WTC11 (cell line): Measurements from ENCODE around the gene GOLGA6L10. TPM values are rescaled to one million over a fixed set of nuclear protein-coding genes. Genes with fewer than 3 reads are reported as not detected.
A peak's percentile ranks its signal among the peaks of the same experiment; 100 is the strongest.
"Not testable (repeated sequence)": the region's sequence is repeated elsewhere in the genome, so short reads cannot be mapped to it uniquely, and the experiment has no call there.

Experiments used
- ATAC-seq: fragments of 200-7000 bp; cut with Tn5 transposase; 2 replicates; pipeline ENCODE4 v1.10.0; 2021; ENCODE audit warnings: mild to moderate bottlenecking, moderate library complexity
- CTCF ChIA-PET: fragments of 300-600 bp; sonication (Branson Sonifier 250); formaldehyde crosslinking; loops from one replicate; lab custom pipeline; 2021; ENCODE audit warnings: antibody characterized with exemption; lab: Charles Lee
- POLR2A ChIA-PET: fragments of 350-600 bp; sonication (Branson Sonifier 250); formaldehyde crosslinking; loops from one replicate; lab custom pipeline; 2021; ENCODE audit warnings: antibody characterized with exemption; lab: Charles Lee
- DNase-seq: peaks from one replicate; pipeline ENCODE4 v3.0.0; 2021; ENCODE audit warnings: low spot score
- H3K27ac Mint-ChIP-seq: 2 replicates; pipeline ENCODE4 v1.8.0; 2021; ENCODE audit warnings: mixed read lengths
- H3K27me3 Mint-ChIP-seq: 2 replicates; pipeline ENCODE4 v1.8.0; 2021; ENCODE audit warnings: low read depth, mild to moderate bottlenecking, moderate library complexity, mixed read lengths
- H3K36me3 Mint-ChIP-seq: 2 replicates; pipeline ENCODE4 v1.8.0; 2021; ENCODE audit warnings: mixed read lengths
- H3K4me1 Mint-ChIP-seq: 2 replicates; pipeline ENCODE4 v1.8.0; 2022; ENCODE audit warnings: mixed read lengths
- H3K4me3 Mint-ChIP-seq: 2 replicates; pipeline ENCODE4 v1.8.0; 2021; ENCODE audit warnings: mild to moderate bottlenecking, moderate library complexity, mixed read lengths
- H3K9me3 Mint-ChIP-seq: 2 replicates; pipeline ENCODE4 v1.8.0; 2021; ENCODE audit warnings: mixed read lengths
- JAZF1 ChIP-seq: fragments of 250-450 bp; sonication (Bioruptor Pico); IDR thresholded peaks from 2 replicates; pipeline ENCODE4 v1.9.0; 2021; ENCODE audit warnings: moderate library complexity, mild to moderate bottlenecking, inconsistent platforms
- total RNA-seq: library from RNA; stranded (reverse); gene quantifications from 3 replicates; pipeline ENCODE4 v1.2.3, GENCODE V29; 2021
- TF ChIP-seq, protein P1 (sequence below): fragments of 200-600 bp; IDR thresholded peaks from 2 replicates; pipeline ENCODE4 v1.8.0; 2022; ENCODE audit warnings: antibody characterized with exemption

The GOLGA6L10 gene
- total RNA-seq, 1 experiment from 2014 or later = 5.8 TPM

DNA sequence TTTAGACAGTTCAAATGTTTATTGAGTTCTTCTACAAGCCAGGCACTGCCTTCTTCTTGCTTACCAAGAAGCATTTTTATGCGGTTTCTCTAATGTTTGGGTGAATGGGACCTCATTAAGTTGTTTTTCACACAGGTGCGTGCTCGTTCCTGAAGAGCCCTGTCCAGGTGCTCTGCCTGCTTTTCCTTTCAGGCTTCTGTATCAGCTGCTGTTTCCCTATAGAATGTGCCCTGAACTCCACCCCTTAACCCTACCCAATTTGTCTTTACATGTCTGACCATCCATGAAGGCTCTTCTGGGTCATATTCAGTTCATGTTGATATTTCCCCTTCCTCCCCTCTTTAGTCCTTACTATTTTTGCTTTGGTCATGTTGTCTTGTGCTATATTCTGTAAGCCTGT lies 22.4 kb upstream of the GOLGA6L10 start:
- ChIA-PET POLR2A (interaction anchor here (0.5 kb wide), 1 partner anchor 72 kb away, joined by 3 read pairs; no protein-coding TSS in a partner anchor), CTCF (no interaction called here)
- Mint-ChIP-seq H3K4me1 (peaks cover 32% of the 10 kb centered on the region), H3K4me3 (peak overlapping the region; percentile 10; the same call in 1 of the 2 replicates), H3K9me3 (no peaks in the 10 kb centered on the region), H3K27me3 (no peaks in the 10 kb centered on the region), H3K27ac (peak overlapping the region; percentile 95), H3K36me3 (no peaks in the 10 kb centered on the region)
- ATAC-seq = no peak
- DNase-seq = no peak
- TF ChIP-seq JAZF1 (CRISPR knock-in tag) = no peak

DNA sequence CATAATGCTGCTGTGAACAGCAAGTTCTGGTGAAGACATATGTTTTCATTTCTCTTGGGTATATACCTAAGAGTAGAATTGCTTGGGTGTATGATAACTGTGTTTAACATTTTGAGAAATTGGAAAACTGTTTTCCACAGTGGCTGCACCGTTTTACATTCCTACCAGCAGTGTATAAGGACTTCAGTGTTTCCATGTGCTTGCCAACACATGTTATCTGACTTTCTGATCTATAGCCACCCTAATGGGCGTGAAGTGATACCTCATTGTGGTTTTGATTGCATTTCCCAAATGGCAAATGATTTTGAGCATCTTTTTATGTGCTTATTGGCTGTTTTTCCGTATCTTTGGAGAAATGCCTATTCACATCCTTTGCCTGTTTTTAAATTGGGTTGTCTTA lies 18.5 kb upstream of the GOLGA6L10 start:
- H3K4me3 Mint-ChIP-seq, CTCF ChIA-PET, DNase-seq, ATAC-seq, H3K27ac Mint-ChIP-seq, H3K36me3 Mint-ChIP-seq, H3K27me3 Mint-ChIP-seq, H3K9me3 Mint-ChIP-seq, POLR2A ChIA-PET: not testable (repeated sequence)
- H3K4me1 Mint-ChIP-seq = peaks cover 19% of the 10 kb centered on the region

DNA sequence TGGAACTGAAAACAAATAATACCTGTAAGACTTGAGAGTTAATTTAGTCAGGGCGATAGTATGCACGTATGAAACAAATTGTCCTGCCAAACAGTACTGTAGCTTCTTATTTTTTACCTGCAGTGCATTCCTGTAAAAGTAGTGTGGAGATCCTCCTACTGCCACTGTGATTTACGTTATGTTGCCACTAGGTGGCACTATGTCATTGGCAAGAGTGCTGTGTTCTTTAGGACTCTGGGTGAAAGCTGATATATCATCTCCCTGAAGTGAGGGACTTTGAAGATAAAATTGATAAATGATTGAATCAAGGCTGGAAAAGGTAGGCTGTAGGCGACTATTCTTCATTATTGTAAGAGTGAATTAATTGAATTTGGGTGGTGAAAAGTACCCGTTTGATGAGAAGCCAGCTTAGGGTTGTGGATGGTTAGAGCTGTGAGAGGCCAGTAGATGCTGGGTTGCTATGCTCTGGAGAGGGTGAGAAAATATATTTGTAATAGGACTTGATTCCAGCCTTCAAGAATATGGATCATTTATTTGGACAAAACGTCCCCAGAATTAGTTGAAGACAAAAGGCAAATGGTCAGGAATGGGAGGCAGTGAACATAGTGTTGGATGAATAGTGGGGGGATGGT lies 16.5 kb upstream of the GOLGA6L10 start:
- H3K4me3 Mint-ChIP-seq, H3K27me3 Mint-ChIP-seq, CTCF ChIA-PET, H3K4me1 Mint-ChIP-seq, POLR2A ChIA-PET, H3K36me3 Mint-ChIP-seq, H3K9me3 Mint-ChIP-seq, H3K27ac Mint-ChIP-seq: not testable (repeated sequence)
- DNase-seq = peak; percentile 40
- ATAC-seq = peak; percentile 95
- TF ChIP-seq, protein P1, sequence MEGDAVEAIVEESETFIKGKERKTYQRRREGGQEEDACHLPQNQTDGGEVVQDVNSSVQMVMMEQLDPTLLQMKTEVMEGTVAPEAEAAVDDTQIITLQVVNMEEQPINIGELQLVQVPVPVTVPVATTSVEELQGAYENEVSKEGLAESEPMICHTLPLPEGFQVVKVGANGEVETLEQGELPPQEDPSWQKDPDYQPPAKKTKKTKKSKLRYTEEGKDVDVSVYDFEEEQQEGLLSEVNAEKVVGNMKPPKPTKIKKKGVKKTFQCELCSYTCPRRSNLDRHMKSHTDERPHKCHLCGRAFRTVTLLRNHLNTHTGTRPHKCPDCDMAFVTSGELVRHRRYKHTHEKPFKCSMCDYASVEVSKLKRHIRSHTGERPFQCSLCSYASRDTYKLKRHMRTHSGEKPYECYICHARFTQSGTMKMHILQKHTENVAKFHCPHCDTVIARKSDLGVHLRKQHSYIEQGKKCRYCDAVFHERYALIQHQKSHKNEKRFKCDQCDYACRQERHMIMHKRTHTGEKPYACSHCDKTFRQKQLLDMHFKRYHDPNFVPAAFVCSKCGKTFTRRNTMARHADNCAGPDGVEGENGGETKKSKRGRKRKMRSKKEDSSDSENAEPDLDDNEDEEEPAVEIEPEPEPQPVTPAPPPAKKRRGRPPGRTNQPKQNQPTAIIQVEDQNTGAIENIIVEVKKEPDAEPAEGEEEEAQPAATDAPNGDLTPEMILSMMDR = peak; percentile 34; the same call in 1 of the 2 replicates

DNA sequence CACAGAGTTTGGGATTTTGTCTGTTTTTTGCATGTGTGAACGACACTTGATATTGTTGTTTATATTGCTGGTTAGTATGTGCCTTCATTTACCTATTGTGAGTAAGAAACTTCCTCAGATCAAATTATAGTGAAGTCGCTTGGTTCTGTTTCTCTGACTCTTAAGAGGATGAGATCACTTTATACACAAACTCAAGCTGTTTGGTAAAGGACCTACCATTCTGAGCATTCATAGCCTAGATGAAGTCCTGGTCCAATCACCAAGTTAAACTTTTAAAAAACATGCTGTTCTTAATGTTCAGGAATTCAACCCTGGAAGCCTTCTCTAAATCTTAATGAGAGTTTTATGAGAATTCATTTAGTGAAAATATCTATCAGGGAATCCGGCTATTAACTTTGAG lies 15.3 kb upstream of the GOLGA6L10 start:
- H3K36me3 Mint-ChIP-seq, H3K9me3 Mint-ChIP-seq, H3K4me3 Mint-ChIP-seq, H3K4me1 Mint-ChIP-seq, DNase-seq, H3K27ac Mint-ChIP-seq, ATAC-seq, CTCF ChIA-PET, POLR2A ChIA-PET, H3K27me3 Mint-ChIP-seq: not testable (repeated sequence)

DNA sequence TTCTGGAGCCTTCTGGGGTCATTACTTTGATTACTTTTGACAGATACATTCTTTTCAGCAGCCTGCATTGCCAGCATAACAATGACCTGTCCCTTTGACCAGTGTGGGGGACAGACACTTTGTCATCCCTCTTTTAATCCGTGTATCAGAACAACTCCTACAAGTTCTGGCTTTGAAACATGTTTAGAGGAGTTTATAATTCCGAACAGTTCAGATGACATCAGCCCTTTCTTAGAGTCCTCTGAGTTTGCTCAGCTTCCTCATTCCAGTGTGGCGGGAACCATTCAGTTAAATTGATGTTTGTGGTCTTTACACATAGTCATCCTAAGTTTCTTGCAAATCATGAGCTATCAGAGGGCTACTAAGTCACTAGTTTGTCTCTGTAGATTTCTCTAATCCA lies 13.5 kb upstream of the GOLGA6L10 start:
- H3K27me3 Mint-ChIP-seq, POLR2A ChIA-PET, ATAC-seq, H3K27ac Mint-ChIP-seq, H3K36me3 Mint-ChIP-seq, H3K9me3 Mint-ChIP-seq, DNase-seq, CTCF ChIA-PET, H3K4me1 Mint-ChIP-seq, H3K4me3 Mint-ChIP-seq: not testable (repeated sequence)

DNA sequence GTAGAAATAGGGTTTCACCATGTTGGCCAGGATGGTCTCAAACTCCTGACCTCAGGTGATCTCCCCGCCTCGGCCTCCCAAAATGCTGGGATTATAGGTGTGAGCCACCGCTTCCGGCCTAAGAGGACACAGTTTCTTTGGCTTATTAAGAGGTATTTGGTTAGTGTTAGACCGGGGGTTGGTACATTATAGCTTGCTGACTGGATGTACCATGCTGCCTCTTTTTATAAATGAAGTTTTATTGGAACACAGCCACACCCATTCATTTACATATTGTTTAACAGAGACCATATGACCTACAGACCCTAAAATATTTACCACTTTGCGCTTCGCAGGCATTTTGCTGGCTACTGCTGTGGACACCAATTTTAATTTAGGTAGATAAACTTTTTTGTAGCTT lies 11.3 kb upstream of the GOLGA6L10 start:
- H3K4me1 Mint-ChIP-seq, ATAC-seq, POLR2A ChIA-PET, CTCF ChIA-PET, H3K27me3 Mint-ChIP-seq, H3K36me3 Mint-ChIP-seq, H3K4me3 Mint-ChIP-seq, DNase-seq, H3K9me3 Mint-ChIP-seq, H3K27ac Mint-ChIP-seq: not testable (repeated sequence)

DNA sequence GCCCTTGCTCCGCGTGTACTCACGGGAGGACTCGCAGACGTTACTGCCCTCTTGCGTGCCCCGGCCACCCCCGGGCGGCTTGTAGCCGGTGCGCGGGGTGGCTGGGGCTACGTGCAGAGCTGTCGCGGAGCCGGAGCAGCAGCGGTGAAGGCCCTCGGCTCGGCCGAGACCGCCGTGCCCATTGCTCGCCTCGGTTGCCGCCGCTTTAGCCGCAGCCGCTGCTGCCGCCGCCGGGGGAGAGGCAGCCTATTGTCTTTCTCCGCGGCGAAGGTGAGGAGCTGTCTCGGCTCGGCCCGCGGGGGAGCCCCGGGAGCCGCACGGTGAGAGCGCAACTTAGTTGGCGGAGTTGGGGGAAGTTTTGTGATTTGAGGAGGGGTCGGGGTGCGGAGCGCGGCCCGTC lies 5.8 kb upstream of the GOLGA6L10 start:
- H3K27ac Mint-ChIP-seq, ATAC-seq, H3K4me3 Mint-ChIP-seq, CTCF ChIA-PET, H3K4me1 Mint-ChIP-seq, POLR2A ChIA-PET, DNase-seq, H3K27me3 Mint-ChIP-seq, H3K36me3 Mint-ChIP-seq, H3K9me3 Mint-ChIP-seq: not testable (repeated sequence)

DNA sequence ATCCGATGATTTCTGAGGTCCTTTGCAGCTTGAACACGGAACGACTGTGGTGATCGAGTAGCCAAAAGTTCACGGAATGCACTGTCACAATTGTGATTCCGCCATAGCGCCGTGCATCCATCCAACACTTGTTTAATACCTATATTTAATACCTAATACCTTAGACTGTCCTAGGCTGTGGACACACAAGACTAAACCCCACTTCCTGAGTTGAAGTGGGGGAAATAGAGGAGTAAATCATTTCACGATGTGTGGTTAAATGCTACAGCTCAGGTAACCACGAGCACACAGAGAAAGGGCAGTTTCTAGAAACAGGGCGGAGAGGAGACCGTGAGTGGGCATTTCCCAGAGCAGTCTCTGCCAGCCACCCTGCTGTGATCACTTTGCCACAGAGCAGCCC lies 5.3 kb upstream of the GOLGA6L10 start:
- H3K27ac Mint-ChIP-seq, H3K4me3 Mint-ChIP-seq, H3K27me3 Mint-ChIP-seq, H3K36me3 Mint-ChIP-seq, ATAC-seq, POLR2A ChIA-PET, CTCF ChIA-PET, DNase-seq, H3K4me1 Mint-ChIP-seq, H3K9me3 Mint-ChIP-seq: not testable (repeated sequence)

DNA sequence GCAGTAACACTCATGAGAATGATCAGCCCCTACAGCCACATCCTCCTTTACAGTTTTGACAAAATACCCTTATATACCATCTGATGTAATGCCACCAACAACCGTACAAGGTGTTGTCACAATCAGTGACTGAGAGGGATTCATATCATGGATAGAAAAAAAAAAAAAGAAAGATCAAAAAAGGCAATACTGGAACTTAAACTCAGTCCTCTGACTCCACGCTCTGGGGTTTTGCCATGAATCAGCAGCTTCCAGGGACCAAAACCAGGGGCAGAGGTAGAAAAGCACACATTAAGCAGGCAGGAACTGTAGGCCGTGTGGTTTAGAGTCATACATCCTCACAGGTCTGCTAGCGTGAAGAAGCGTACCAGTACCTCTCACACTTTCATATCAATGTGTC lies 1.6 kb downstream of the GOLGA6L10 start:
- H3K4me3 Mint-ChIP-seq, H3K4me1 Mint-ChIP-seq, DNase-seq, H3K9me3 Mint-ChIP-seq, POLR2A ChIA-PET, H3K27me3 Mint-ChIP-seq, ATAC-seq, CTCF ChIA-PET, H3K36me3 Mint-ChIP-seq: not testable (repeated sequence)
- H3K27ac Mint-ChIP-seq = 0 out of 2 replicates have a peak overlapping the region, but pooled peaks have one; percentile 6

DNA sequence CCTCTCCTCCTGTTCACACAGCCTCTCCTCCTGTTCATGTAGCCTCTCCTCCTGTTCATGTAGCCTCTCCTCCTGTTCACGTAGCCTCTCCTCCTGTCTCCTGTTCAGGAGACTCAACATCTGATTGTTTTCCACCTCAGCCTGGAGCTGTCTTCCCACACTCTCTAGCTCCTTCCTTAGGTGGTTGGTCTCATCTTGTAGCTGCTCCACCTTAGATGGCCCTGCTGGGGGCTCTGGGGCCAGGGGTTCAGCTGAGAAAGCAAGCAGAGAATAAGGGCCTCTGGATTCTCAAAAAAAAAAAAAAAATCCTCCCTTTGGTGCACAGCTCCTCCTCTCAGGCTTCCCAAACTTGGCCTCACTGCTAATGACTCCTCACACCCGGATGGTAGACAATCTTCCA lies 4.1 kb downstream of the GOLGA6L10 start:
- ATAC-seq, DNase-seq, H3K36me3 Mint-ChIP-seq, H3K9me3 Mint-ChIP-seq, H3K27ac Mint-ChIP-seq, H3K4me1 Mint-ChIP-seq, H3K27me3 Mint-ChIP-seq, POLR2A ChIA-PET, H3K4me3 Mint-ChIP-seq, CTCF ChIA-PET: not testable (repeated sequence)

DNA sequence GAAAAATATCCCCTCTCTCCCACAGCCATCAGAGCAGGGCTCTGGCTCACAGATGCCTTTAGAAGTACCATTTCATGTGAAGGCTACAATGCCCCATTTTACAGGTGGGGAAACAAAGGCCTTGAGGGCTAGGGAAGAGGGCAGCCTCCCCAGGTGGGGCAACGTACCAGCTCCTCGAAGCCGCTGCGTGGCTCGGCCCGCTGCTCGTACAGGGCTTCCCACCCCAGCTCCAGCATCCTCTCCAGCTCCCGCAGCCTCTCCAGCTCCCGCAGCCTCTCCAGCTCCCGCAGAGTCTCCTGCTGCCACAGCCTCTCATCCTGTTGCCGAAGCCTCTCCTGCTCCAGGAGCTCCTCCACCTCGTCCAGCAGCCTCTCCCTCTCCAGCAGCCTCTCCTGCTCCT lies 4.9 kb downstream of the GOLGA6L10 start:
- H3K4me3 Mint-ChIP-seq, H3K4me1 Mint-ChIP-seq, H3K36me3 Mint-ChIP-seq, POLR2A ChIA-PET, DNase-seq, H3K9me3 Mint-ChIP-seq, H3K27me3 Mint-ChIP-seq, H3K27ac Mint-ChIP-seq, CTCF ChIA-PET, ATAC-seq: not testable (repeated sequence)

DNA sequence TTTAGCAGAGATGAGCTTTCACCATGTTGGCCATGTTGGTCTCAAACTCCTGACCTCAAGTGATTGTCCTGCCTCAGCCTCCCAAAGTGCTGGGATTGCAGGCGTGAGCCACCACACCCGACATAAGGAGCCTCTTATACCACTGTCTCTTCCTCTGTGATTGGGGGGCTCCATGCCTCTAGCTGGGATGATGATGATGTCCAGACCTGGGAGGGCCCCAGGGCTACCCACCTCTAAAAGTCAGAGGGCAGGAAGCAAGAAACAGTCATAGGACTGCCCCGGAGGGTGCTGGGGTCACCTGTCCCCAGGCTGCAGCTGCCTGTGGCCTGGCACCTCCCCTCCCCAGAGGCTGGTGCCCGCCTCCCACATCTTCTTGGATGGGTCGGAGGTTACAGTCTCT lies 5.4 kb downstream of the GOLGA6L10 start:
- ATAC-seq, CTCF ChIA-PET, DNase-seq, H3K27me3 Mint-ChIP-seq, H3K4me3 Mint-ChIP-seq, H3K4me1 Mint-ChIP-seq, H3K36me3 Mint-ChIP-seq, POLR2A ChIA-PET, H3K9me3 Mint-ChIP-seq, H3K27ac Mint-ChIP-seq: not testable (repeated sequence)
